Right atrium auricular region (tissue), 2 donors: Measurements from ENCODE around the gene CXCL14. TPM values are rescaled to one million over a fixed set of nuclear protein-coding genes. Genes with fewer than 3 reads are reported as not detected.

Experiments used
- DNase-seq: peaks from one replicate; pipeline ENCODE4 v3.0.0-alpha.2; 2019; ENCODE audit warnings: low spot score
- H3K27ac ChIP-seq, 2 donors: fragments of 200-600 bp; sonication (generic); 1 replicate in 1 of 2; 2 replicates in 1 of 2; pipeline ENCODE4 v1.5.1; 2016 to 2019
- H3K27me3 ChIP-seq, 2 donors: fragments of 200-600 bp; sonication (generic); one replicate each; pipeline versions ENCODE4 v1.5.1 to v1.6.0; 2017 to 2019
- H3K36me3 ChIP-seq: fragments of 200-600 bp; sonication (generic); one replicate; pipeline ENCODE4 v1.5.1; 2016
- H3K4me1 ChIP-seq, 2 donors: fragments of 200-600 bp; sonication (generic); one replicate each; pipeline versions ENCODE4 v1.5.1 to v1.6.0; 2017 to 2019
- H3K4me3 ChIP-seq, 2 donors: fragments of 200-600 bp; sonication (generic); 1 replicate in 1 of 2; 2 replicates in 1 of 2; pipeline ENCODE4 v1.5.1; 2017 to 2019; ENCODE audit warnings: mild to moderate bottlenecking in 1 of 2, moderate library complexity in 1 of 2
- H3K9me3 ChIP-seq, 2 donors: fragments of 200-600 bp; sonication (generic); one replicate each; pipeline ENCODE4 v1.5.1; 2019
- CTCF ChIP-seq, 2 donors: fragments of 200-600 bp; sonication (generic); IDR thresholded peaks; one replicate each; pipeline ENCODE4 v1.5.1; 2019; ENCODE audit warnings: antibody characterized with exemption in 2 of 2
- total RNA-seq, 2 donors: library from RNA; depleted of rRNA; stranded (reverse); fragments of >200 nt; gene quantifications; one replicate each; pipeline ENCODE4 v1.1.0, GENCODE V29; 2016

CXCL14 gene
- total RNA-seq, 2 donors from 2014 or later: 0.33 to 3.1 TPM

GRCh38 chr5:135608361-135608760 lies 29.6 kb upstream of the CXCL14 start:
- Histone ChIP-seq H3K27me3 (no peaks in the 10 kb centered on the region), H3K36me3 (no peaks in the 10 kb centered on the region), H3K27ac (no peak overlapping the region), H3K9me3 (no peaks in the 10 kb centered on the region), H3K4me1 (no peaks in the 10 kb centered on the region), H3K4me3 (no peak overlapping the region)
- DNase-seq: peak; percentile 18
- no peak for TF ChIP-seq CTCF (IDR thresholded peaks at IDR 0.05)

- no peaks in the 10 kb centered on the region for H3K9me3 ChIP-seq
- no peaks in the 10 kb centered on the region for H3K36me3 ChIP-seq
- DNase-seq: peak; percentile 30
- no peaks in the 10 kb centered on the region for H3K4me1 ChIP-seq
- no peak for TF ChIP-seq CTCF (IDR thresholded peaks at IDR 0.05)
- no peak overlapping the region for H3K27ac ChIP-seq
- H3K4me3 ChIP-seq: no peak overlapping the region
- no peaks in the 10 kb centered on the region for H3K27me3 ChIP-seq
Measured at GRCh38 chr5:135606431-135606830, 27.6 kb upstream of the CXCL14 start.

- H3K36me3 ChIP-seq: no peaks in the 10 kb centered on the region
- no peak overlapping the region for H3K4me3 ChIP-seq
- peak; percentile 40 for DNase-seq
- H3K27me3 ChIP-seq: no peaks in the 10 kb centered on the region
- no peak for TF ChIP-seq CTCF (IDR thresholded peaks at IDR 0.05)
- H3K4me1 ChIP-seq: no peaks in the 10 kb centered on the region
- H3K9me3 ChIP-seq: no peaks in the 10 kb centered on the region
- no peak overlapping the region for H3K27ac ChIP-seq
Measured at GRCh38 chr5:135605221-135605620, 26.4 kb upstream of the CXCL14 start.

GRCh38 chr5:135604056-135604455 lies 25.3 kb upstream of the CXCL14 start:
- H3K27me3 ChIP-seq: no peaks in the 10 kb centered on the region
- no peaks in the 10 kb centered on the region for H3K4me1 ChIP-seq
- no peak overlapping the region for H3K4me3 ChIP-seq
- no peaks in the 10 kb centered on the region for H3K36me3 ChIP-seq
- H3K9me3 ChIP-seq: no peaks in the 10 kb centered on the region
- no peak overlapping the region for H3K27ac ChIP-seq
- no peak for TF ChIP-seq CTCF (IDR thresholded peaks at IDR 0.05)
- DNase-seq: no peak

- H3K36me3 ChIP-seq: no peaks in the 10 kb centered on the region
- no peak overlapping the region for H3K27ac ChIP-seq
- no peaks in the 10 kb centered on the region for H3K9me3 ChIP-seq
- no peaks in the 10 kb centered on the region for H3K4me1 ChIP-seq
- H3K27me3 ChIP-seq: no peaks in the 10 kb centered on the region
- DNase-seq: peak; percentile 50
- no peak overlapping the region for H3K4me3 ChIP-seq
- no peak for TF ChIP-seq CTCF (IDR thresholded peaks at IDR 0.05)
Measured at GRCh38 chr5:135602882-135603721, 24.3 kb upstream of the CXCL14 start.

- H3K36me3 ChIP-seq: no peaks in the 10 kb centered on the region
- H3K4me3 ChIP-seq: no peak overlapping the region
- H3K27ac ChIP-seq: no peak overlapping the region
- no peaks in the 10 kb centered on the region for H3K4me1 ChIP-seq
- peak; percentile 16 for DNase-seq
- no peak for TF ChIP-seq CTCF (IDR thresholded peaks at IDR 0.05)
- H3K27me3 ChIP-seq: no peaks in the 10 kb centered on the region
- no peaks in the 10 kb centered on the region for H3K9me3 ChIP-seq
Measured at GRCh38 chr5:135601466-135601865, 22.7 kb upstream of the CXCL14 start.
